HEK293T (cell line): ENCODE results near the gene SLC22A15.

Experiments used
- CTCF ChIA-PET: fragments of 350-600 bp; formaldehyde crosslinking; extraction: SDS; loops from one replicate; lab custom pipeline; 2021; ENCODE audit warnings: antibody characterized with exemption, inconsistent platforms; lab: Yijun Ruan, JAX
- POLR2A ChIA-PET: fragments of 350-600 bp; formaldehyde crosslinking; extraction: SDS; loops from one replicate; lab custom pipeline; 2020; ENCODE audit warnings: antibody characterized with exemption, inconsistent platforms; lab: Yijun Ruan, JAX
- DNase-seq: peaks from one replicate; pipeline ENCODE4 v3.0.0; 2012; ENCODE audit warnings: mixed read lengths; ENCODE audit errors: extremely low spot score
- ARNT ChIP-seq: fragments of 450-650 bp; IDR thresholded peaks from 2 replicates; pipeline ENCODE4 v1.6.1; 2017; ENCODE audit warnings: mild to moderate bottlenecking
- BHLHE40 ChIP-seq: fragments of 450-650 bp; IDR thresholded peaks from 2 replicates; pipeline ENCODE4 v1.6.1; 2016; ENCODE audit warnings: mild to moderate bottlenecking, moderate library complexity, borderline replicate concordance
- CTBP1 ChIP-seq: fragments of 450-650 bp; IDR thresholded peaks from 2 replicates; pipeline ENCODE4 v1.6.1; 2016; ENCODE audit warnings: borderline replicate concordance
- ELF4 ChIP-seq: fragments of 450-650 bp; IDR thresholded peaks from 2 replicates; pipeline ENCODE4 v1.6.1; 2017; ENCODE audit warnings: antibody characterized with exemption
- FOXA1 ChIP-seq: fragments of 450-650 bp; IDR thresholded peaks from 2 replicates; pipeline ENCODE4 v1.6.1; 2016; ENCODE audit warnings: mild to moderate bottlenecking
- FOXK2 ChIP-seq: fragments of 450-650 bp; IDR thresholded peaks from 2 replicates; pipeline ENCODE4 v1.6.1; 2016; ENCODE audit warnings: mild to moderate bottlenecking
- FOXM1 ChIP-seq: fragments of 450-650 bp; IDR thresholded peaks from 2 replicates; pipeline ENCODE4 v1.6.1; 2017; ENCODE audit warnings: mild to moderate bottlenecking, borderline replicate concordance
- HDGF ChIP-seq: fragments of 450-650 bp; IDR thresholded peaks from 2 replicates; pipeline ENCODE4 v1.6.1; 2017; ENCODE audit warnings: antibody characterized with exemption, borderline replicate concordance
- L3MBTL2 ChIP-seq: fragments of 450-650 bp; conservative IDR thresholded peaks from 2 replicates; pipeline ENCODE4 v1.6.1; 2016; ENCODE audit warnings: mild to moderate bottlenecking
- LEF1 ChIP-seq: fragments of 450-650 bp; IDR thresholded peaks from 2 replicates; pipeline ENCODE4 v1.6.1; 2017; ENCODE audit warnings: mild to moderate bottlenecking, borderline replicate concordance
- NFRKB ChIP-seq: fragments of 450-650 bp; IDR thresholded peaks from 2 replicates; pipeline ENCODE4 v1.6.1; 2016; ENCODE audit warnings: mild to moderate bottlenecking, moderate library complexity
- PKNOX1 ChIP-seq: fragments of 450-650 bp; IDR thresholded peaks from 2 replicates; pipeline ENCODE4 v1.6.1; 2016
- SP1 ChIP-seq: fragments of 450-650 bp; IDR thresholded peaks from 2 replicates; pipeline ENCODE4 v1.6.1; 2017
- SUZ12 ChIP-seq: fragments of 450-650 bp; IDR thresholded peaks from 2 replicates; pipeline ENCODE4 v1.6.1; 2016; ENCODE audit warnings: mild to moderate bottlenecking
- TARDBP ChIP-seq: fragments of 450-650 bp; IDR thresholded peaks from 2 replicates; pipeline ENCODE4 v1.6.1; 2016
- ZNF384 ChIP-seq: fragments of 450-650 bp; IDR thresholded peaks from 2 replicates; pipeline ENCODE4 v1.6.1; 2016

The SLC22A15 gene

GRCh38 chr1:116006486-116006964 is 30.2 kb downstream of the SLC22A15 start:
- ChIA-PET CTCF (interaction anchor here (0.7 kb wide), 1 partner anchor 506 kb away, joined by 3 read pairs; no protein-coding TSS in a partner anchor), POLR2A (no interaction called here)
- no peak for DNase-seq
- TF ChIP-seq NFRKB: no peak
- TF ChIP-seq SP1: no peak
- TF ChIP-seq ELF4: no peak
- TF ChIP-seq LEF1: no peak
- TF ChIP-seq FOXM1: no peak
- no peak for TF ChIP-seq ZNF384
- TF ChIP-seq ARNT: no peak
- TF ChIP-seq HDGF: no peak
- no peak for TF ChIP-seq TARDBP
- TF ChIP-seq SUZ12: no peak
- TF ChIP-seq BHLHE40: no peak
- no peak for TF ChIP-seq PKNOX1
- TF ChIP-seq L3MBTL2: no peak
- no peak for TF ChIP-seq CTBP1
- TF ChIP-seq FOXA1: no peak
- no peak for TF ChIP-seq FOXK2

- ChIA-PET POLR2A (no interaction called here), CTCF (interaction anchor here (0.6 kb wide), 1 partner anchor 476 kb away, joined by 3 read pairs; no protein-coding TSS in a partner anchor)
- TF ChIP-seq HDGF: no peak
- no peak for TF ChIP-seq FOXK2
- no peak for TF ChIP-seq FOXA1
- TF ChIP-seq PKNOX1: no peak
- no peak for TF ChIP-seq NFRKB
- no peak for TF ChIP-seq SP1
- TF ChIP-seq CTBP1: no peak
- TF ChIP-seq ARNT: no peak
- no peak for TF ChIP-seq ZNF384
- no peak for TF ChIP-seq TARDBP
- no peak for TF ChIP-seq L3MBTL2
- TF ChIP-seq ELF4: no peak
- TF ChIP-seq LEF1: no peak
- no peak for TF ChIP-seq FOXM1
- TF ChIP-seq SUZ12: no peak
- no peak for TF ChIP-seq BHLHE40
- DNase-seq: no peak
These were observed 32.5 kb downstream of the SLC22A15 start for GRCh38 chr1:116008656-116009390.

- no peak for TF ChIP-seq FOXK2
- DNase-seq: no peak
- ChIA-PET CTCF (no interaction called here), POLR2A (no interaction called here)
These were observed 36.4 kb downstream of the SLC22A15 start for GRCh38 chr1:116012716-116013115.

- DNase-seq: no peak
- ChIA-PET CTCF (interaction anchor here (1.0 kb wide), 1 partner anchor 35 kb away, joined by 3 read pairs; no protein-coding TSS in a partner anchor), POLR2A (no interaction called here)
- TF ChIP-seq SP1 (no peak), FOXM1 (no peak), CTBP1 (no peak), ARNT (no peak), NFRKB (no peak), PKNOX1 (no peak), FOXA1 (no peak), LEF1 (no peak), FOXK2 (no peak), ZNF384 (no peak), SUZ12 (no peak), HDGF (no peak), TARDBP (no peak), ELF4 (no peak), BHLHE40 (no peak), L3MBTL2 (no peak)
These were observed 39.4 kb downstream of the SLC22A15 start for GRCh38 chr1:116015679-116016078.

GRCh38 chr1:116018007-116018406 is 41.7 kb downstream of the SLC22A15 start:
- POLR2A ChIA-PET: no interaction called here
- CTCF ChIA-PET: interaction anchor here (1.3 kb wide), 1 partner anchor 121 kb away, joined by 3 read pairs; no protein-coding TSS in a partner anchor
- TF ChIP-seq HDGF: no peak
- no peak for TF ChIP-seq L3MBTL2
- TF ChIP-seq FOXM1: no peak
- no peak for TF ChIP-seq ARNT
- no peak for TF ChIP-seq ZNF384
- TF ChIP-seq CTBP1: no peak
- TF ChIP-seq BHLHE40: no peak
- no peak for TF ChIP-seq SP1
- no peak for TF ChIP-seq SUZ12
- TF ChIP-seq PKNOX1: no peak
- no peak for TF ChIP-seq NFRKB
- DNase-seq: no peak
